ENCODE measurements around the gene YRDC.
A peak's percentile ranks its signal among the peaks of the same experiment; 100 is the strongest.

Gene YRDC, protein sequence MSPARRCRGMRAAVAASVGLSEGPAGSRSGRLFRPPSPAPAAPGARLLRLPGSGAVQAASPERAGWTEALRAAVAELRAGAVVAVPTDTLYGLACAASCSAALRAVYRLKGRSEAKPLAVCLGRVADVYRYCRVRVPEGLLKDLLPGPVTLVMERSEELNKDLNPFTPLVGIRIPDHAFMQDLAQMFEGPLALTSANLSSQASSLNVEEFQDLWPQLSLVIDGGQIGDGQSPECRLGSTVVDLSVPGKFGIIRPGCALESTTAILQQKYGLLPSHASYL

DNA sequence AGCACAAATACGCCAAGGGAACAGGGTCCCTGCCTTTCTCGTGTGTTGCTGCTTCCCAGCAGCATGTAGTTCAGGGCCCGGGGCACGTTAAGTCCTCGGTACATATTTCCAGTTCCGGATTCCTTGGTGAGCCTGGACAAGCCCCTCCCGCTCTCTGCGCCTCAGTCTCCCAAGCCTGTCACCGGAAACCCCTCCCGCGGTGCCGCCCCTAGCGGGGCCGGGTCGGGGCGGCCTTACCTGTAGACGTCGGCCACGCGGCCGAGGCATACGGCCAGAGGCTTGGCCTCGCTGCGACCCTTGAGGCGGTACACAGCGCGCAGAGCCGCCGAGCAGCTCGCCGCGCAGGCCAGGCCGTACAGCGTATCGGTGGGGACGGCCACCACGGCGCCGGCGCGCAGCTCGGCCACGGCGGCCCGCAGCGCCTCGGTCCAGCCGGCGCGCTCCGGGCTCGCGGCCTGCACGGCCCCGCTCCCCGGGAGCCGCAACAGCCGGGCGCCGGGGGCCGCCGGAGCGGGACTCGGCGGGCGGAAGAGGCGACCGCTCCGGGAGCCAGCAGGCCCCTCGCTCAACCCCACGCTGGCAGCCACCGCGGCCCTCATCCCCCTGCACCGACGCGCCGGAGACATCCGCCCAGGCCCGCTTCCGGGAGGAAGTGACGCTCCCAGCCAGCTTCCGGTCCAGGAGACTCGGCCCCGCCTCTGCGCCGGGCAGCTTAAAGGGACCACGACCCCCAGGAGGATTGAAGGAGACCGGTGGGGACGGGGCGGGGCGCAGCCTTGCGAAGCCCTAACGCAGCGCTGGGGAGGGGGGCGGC, at the start of gene YRDC, which contains the start of gene C1orf122:
Gene YRDC (minus strand): TSS at position 654 of the 814 bp plus-strand sequence. CDS start 28 bp downstream, at position 626.
Gene C1orf122 (plus strand): TSS at position 236 of the 814 bp plus-strand sequence. CDS start 615 bp downstream, outside the sequence.
- DNase-seq = peak; percentile 89

GRCh38 chr1:37854406-37854805, 46.4 kb upstream of the YRDC start:
- DNase-seq = no peak

DNA sequence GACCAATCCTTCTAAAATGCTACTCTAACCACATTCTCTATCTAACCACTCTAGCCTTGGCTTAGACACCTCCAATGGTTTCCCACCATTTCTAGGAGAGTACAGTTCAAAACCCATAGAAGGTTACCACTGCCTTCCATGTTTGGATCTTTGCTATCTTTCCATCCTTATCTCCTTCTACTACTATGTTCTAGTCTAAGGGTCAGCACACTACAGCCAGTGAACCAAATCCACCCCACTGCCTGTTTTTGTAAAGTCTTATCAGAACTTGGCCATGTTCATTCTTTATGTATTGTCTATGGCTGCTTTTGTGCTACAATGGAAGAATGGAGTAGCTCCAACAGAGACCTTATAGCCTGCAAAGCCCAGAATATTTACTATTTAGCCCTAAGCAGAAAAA, 45.1 kb upstream of the YRDC start:
- no peak for DNase-seq

DNA sequence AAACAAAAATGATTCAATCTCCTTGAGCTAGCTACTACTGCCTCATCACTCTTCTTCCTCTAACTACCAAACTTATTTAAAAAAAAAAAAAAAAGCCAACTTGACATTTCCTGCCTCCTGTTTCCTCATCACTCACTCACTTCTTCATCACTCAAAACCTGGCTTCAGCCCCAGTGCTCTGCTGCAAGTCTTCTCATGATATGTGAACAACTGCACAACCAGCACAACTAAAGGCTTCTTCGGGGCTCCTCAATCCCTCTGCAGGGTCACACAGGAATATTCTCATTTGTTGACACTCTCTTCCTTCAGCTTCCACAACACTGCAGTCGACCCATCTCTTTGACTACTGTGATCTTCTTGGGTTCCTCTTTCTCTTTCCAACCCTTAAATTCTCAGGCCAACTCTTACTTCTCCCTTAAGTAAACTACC, 43.8 kb upstream of the YRDC start:
- DNase-seq = no peak

- DNase-seq = no peak
Observed at GRCh38 chr1:37851262-37851661, 43.3 kb upstream of the YRDC start.

- DNase-seq = no peak
Observed at GRCh38 chr1:37850352-37850955, 42.4 kb upstream of the YRDC start.

DNA sequence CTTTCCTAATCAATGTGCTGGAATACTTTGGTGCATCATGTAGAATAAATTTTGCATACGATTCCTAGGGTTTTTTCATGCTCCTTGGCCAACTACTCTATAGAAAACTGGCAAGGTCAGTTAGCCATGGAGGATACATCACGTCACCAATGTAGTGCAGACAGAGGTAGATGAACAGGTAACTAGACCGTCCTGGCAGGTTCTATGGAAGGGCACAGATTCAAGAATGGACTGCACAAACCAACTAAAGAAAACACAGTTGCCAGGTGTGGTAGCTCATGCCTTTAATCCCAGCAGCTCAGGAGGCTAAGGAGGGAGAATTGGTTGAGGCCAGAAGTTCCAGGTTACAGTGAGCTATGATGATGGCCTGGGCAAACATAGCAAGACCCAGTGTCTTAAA, 41.5 kb upstream of the YRDC start:
- no peak for DNase-seq

DNA sequence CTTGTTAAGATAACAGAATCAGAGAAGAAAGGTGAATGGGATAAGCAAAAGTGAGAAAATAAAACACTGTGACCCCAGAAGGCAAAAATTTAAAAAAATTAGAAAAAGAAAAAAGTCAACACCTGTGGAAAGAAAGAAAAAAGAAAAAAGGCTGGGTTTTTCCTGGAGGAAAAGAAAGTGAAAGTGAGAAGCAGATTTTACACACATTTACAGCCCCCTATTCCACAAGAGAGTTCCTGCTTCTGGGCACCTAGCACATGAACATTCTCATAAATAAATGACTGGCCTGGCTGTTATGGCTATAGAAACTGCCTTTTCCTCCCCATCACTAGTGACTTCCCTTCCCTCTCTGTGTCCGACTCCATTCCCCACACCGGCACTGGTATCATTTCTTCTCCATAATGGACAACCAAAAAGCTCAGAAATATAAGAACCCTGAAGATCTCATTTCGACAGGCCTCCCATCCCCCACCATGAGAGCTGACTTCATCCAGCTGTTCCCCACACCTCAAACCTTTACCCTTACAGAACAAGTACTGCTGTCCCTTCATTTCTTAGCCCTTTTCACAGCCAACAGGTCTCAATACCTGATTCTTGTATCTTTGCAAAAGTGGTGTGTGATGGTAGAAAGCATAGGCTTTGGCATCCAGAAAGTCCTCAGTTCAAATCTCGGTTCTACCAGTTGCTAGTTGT, 38.8 kb upstream of the YRDC start:
- DNase-seq = no peak

DNA sequence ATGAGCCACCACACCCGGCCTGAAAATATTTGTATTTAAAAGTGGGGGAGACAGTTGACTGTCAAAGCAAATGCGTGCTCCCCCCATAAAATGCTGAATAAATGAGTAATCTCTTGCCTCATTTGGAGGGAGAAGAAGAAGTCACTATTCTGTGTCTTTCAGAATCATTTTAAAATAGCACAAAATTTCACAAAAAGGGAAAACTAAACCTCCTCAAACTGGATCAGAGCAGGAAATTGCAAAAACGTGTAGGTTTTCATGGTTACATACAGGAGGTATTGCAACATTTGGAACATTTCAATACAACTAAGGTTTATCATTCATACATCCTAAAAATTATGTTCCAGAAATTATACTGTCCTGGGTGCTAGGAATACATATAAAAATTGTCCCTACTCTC, 37.8 kb upstream of the YRDC start:
- no peak for DNase-seq

- DNase-seq = no peak
Observed at GRCh38 chr1:37845049-37845646, 37.1 kb upstream of the YRDC start.

DNA sequence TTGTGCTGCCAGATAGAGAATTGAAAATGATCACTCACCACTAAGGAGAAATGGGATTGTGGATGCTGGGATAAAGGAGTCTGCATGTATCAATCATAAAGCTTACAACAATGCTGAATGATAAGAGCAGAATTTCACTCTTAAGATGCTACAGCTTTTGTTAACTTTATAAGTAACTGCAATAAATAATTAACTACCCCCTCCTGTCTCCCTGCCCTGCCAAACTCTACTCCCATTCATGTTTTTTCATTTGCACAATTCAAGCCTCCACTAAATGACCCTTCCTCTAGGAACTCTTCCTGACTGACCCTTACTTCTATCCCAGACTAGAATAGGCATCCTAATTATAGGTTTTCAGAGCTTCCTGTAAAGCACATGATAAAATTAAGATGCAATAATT, 36.5 kb upstream of the YRDC start:
- DNase-seq = no peak

DNA sequence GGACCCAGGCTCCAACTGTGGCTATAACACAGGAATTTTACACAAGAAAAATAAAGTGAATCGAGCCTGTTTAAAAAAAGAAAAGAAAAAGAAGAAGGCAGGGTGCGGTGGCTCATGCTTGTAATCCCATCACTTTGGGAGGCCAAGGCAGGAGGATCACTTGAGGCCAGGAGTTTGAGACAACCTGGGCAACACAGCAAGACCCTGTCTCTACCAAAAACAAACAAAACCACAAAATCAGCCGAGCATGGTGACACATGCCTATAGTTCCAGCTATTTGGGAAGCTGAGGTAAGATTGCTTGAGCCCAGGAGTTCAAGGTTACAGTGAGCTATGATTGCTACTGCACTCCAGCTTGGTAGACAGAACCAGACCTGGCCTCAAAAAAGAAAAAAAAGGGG, 33.6 kb upstream of the YRDC start:
- no peak for DNase-seq

DNA sequence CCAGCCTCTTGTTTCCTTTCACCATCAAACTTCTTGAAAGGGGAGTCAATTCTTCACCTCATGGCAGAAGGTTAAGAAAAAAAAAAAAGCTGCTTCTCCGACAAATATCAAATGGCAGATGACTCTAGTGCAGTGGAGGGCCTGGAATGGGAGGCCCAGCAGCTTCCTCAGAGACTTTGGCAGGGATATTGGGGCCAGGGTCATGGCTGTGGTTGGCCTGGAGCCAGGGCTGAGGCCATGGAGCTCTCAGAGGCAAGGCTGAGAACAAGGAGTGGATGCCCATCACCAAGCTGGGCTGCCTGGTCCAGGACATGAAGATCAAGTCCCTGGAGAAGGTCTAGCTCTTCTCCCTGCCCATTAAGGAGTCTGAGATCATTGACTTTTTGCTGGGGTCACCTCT, 32.7 kb upstream of the YRDC start:
- no peak for DNase-seq

GRCh38 chr1:37839676-37840075, 31.7 kb upstream of the YRDC start:
- DNase-seq = no peak

GRCh38 chr1:37836788-37837187, 28.8 kb upstream of the YRDC start:
- no peak for DNase-seq

GRCh38 chr1:37831809-37832208, 23.8 kb upstream of the YRDC start:
- DNase-seq = no peak

- DNase-seq = no peak
Observed at GRCh38 chr1:37831109-37831508, 23.1 kb upstream of the YRDC start.

DNA sequence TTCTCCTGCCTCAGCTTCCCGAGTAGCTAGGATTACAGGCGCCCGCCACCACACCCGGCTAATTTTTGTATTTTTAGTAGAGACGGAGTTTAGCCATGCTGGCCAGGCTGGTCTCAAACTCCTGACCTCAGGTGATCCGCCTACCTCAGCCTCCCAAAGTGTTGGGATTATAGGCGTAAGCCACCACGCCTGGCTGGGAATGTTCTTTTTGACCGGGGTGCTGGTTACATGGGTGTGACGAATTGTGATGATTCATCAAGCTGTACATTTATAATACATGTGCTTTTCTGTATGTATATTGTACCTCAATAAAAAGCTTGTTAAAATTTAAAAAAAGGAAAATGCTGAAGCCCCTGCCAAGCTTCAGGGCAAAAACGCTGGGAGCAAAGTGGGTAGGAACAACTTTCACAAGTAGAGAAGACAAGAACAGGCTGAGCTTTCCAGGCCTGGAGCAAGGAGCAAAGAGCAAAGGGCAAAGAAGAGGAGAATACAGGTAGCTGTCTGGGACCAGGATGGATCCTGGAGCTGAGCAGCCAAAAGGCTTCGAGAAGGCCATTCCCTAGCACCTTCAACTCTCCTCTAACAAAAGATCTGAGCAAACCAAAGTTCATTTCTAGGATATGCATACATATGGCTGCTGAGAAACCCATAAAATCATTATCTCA, 20.5 kb upstream of the YRDC start:
- DNase-seq = no peak

- no peak for DNase-seq
Observed at GRCh38 chr1:37825506-37825905, 17.5 kb upstream of the YRDC start.

GRCh38 chr1:37824001-37824400, 16.0 kb upstream of the YRDC start:
- no peak for DNase-seq

DNA sequence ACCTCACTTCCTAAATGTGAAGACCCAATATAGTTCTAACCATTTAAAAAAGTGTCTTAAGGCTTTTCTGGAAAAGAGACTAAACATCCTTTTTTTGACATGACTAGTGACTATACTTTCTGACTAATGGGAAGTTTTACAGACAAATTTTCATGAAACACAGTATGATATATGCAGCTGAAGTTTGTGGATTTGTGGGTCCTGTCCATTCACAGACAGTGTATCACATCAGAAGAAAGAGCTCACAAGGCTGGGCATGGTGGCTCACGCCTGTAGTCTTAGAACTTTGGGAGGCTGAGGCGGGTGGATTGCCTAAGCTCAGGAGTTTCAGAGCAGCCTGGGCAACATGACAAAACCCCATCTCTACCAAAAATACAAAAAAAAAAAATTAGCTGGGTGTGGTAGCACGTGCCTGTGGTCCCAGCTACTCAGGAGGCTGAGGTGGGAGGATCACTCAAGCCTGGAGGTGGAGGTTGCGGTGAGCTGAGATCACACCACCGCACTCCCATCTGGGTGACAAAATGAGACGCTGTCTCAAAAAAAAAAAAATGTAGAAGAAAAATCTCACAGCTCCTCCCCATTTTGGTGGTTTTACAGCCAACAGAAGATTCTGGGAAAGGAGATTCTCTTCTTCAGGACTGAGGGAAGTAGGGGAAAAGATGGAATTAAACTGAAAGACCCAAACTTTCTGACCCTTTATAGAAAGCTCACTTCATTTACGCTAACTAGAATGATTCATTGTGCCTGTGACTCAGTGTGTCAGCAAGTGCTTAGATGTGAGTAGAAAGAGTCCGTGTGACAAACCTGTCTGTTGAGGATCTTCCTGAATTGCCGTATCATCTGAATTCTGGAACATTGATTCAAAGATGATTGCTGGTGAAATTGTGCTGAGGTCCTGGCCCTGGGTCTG, 15.2 kb upstream of the YRDC start:
- DNase-seq = no peak
